D721Med (cell line): ENCODE measurements around the gene LAMA5.

Experiments used
- DNase-seq: peaks from one replicate; pipeline ENCODE4 v3.0.0; 2011; ENCODE audit warnings: low spot score; ENCODE audit not compliant: insufficient read length
- FAIRE-seq: peaks from 2 replicates; lab custom pipeline; 2011; peaks lifted over from hg19 to GRCh38; lab: Jason Lieb, UNC
- TF ChIP-seq, protein P1 (sequence below): IDR thresholded peaks from 2 replicates; pipeline ENCODE4 v1.5.1; 2012; ENCODE audit warnings: mild to moderate bottlenecking, control low read depth; ENCODE audit not compliant: insufficient read depth; ENCODE audit errors: missing control alignments

LAMA5 gene

DNA sequence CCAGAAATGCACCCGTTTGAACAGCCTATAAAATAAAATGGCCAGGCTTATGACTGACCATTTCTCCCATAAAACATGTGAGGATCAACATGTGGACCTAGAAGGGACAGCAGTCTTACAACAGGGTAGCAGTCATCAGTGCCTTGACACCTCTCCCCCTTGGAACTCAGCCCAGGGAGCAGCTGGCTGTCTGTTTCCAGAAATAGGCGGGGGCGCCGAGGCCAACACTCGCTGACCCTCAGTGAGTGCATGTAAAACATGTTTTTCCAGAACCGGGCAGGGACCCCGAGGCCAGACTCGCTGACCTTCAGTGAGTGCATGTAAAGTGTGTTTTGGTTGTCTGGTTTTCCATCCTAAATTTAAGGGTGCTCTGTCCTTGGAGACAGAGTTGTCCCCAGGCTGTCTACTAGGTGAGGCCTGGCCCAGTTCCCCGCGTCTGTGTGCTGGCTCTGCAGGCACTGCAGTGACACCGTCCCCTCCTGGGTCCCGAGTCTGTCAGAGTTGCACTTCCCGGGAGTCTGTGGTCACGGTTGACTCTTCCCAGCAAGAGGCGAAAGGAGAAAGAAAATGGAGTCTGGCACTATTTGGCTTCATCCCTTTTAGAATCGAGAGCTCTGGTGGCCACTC is 84.1 kb downstream of the LAMA5 start:
- FAIRE-seq: no peak
- TF ChIP-seq, protein P1, sequence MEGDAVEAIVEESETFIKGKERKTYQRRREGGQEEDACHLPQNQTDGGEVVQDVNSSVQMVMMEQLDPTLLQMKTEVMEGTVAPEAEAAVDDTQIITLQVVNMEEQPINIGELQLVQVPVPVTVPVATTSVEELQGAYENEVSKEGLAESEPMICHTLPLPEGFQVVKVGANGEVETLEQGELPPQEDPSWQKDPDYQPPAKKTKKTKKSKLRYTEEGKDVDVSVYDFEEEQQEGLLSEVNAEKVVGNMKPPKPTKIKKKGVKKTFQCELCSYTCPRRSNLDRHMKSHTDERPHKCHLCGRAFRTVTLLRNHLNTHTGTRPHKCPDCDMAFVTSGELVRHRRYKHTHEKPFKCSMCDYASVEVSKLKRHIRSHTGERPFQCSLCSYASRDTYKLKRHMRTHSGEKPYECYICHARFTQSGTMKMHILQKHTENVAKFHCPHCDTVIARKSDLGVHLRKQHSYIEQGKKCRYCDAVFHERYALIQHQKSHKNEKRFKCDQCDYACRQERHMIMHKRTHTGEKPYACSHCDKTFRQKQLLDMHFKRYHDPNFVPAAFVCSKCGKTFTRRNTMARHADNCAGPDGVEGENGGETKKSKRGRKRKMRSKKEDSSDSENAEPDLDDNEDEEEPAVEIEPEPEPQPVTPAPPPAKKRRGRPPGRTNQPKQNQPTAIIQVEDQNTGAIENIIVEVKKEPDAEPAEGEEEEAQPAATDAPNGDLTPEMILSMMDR: no peak
- DNase-seq: no peak

DNA sequence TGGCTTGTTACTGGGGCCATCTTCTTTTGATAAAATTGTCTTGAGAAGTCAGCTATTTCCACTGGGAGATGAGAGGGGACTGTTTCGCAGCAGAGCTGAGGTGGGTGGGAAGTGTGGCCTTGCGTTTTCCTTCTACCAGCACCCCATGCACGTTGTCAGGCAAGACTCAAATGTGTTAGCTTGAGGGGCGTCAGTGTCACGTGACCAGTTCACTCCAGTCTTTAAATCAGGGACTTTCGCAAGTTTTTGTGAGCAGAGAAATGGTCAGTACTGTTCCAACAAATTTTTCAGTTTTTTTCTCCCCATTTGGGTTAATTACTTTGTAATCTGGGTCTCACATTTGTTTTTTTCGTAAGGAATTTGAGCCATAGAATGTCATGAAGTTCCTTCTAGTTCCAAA is 85.0 kb downstream of the LAMA5 start:
- FAIRE-seq: no peak
- DNase-seq: no peak
- TF ChIP-seq, protein P1: no peak

DNA sequence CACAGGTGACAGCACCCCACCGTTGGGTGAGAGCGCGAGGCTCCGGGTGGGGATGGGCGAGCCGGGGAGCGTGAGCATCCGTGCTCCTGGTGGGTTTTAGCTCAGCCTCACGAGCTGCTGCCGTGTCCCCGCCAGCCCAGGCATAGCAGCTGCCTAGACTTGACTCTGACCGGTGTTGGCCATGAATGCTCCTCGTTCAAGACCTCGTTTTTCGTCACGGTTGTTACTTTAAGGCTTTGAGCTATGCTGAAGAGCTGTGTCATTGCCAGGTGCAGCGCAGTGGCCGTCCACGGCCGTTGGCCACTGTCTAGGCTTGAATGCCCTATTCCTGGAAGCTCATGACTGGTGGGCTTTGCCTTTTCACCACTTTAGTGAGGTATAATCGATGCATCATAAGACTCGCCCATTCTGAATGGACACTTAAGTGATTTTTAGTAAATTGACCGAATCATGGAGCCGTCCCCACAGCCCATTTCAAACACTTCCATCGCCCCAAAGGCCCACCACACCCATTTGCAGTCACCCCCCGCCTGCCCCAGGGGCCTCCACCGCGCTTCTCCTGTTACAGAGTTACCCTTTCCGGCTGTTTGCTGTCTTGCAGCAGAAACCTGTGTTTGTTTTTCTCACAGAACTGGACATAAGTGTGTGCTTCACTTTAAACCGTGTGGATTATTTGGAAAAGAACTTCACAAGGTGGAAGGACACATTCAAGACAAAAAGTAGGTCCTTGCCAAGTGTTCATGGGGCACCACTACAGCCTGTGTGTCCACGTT is 85.8 kb downstream of the LAMA5 start:
- TF ChIP-seq, protein P1: no peak
- no peak for FAIRE-seq
- DNase-seq: no peak

DNA sequence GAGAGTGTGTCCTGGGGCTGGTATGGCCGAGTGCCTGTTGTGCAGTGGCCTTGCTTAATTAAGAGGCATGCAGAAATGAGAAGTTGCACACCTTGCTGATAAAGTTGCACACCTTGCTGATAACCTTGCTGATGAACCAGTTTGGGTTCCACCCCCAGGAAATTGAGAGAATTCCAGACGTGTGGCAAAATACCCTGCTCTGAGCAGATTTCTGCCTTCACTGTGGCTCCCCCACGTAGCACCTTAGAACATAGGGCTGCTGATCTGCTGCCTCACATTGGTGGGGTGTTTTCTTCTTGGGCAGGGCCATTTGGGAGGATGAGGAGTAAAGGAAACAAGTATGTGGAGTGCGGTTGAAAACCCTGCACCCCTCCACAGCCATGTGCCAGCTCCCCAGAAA is 86.8 kb downstream of the LAMA5 start:
- DNase-seq (no peak), FAIRE-seq (no peak)
- TF ChIP-seq, protein P1: no peak

DNA sequence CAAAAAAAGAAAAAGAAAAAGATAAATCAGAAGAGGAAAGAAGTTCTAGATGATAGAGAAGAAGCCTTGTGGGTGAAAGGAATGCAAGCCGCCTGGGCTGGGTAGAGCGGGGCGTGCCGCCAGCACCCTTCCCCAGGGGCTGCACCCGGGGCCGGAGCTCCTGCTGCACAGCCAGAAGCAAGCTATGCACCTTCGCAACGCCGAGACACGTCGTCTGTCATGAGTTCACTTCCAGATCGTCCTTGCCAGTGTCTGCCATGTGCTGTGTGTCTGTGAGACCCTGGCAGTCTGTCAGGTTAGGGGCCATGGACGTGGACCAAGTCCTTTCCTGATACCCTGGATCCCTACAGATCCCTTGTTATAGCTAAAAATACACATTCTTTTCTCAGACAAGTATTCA is 89.9 kb downstream of the LAMA5 start:
- no peak for FAIRE-seq
- TF ChIP-seq, protein P1: no peak
- no peak for DNase-seq

DNA sequence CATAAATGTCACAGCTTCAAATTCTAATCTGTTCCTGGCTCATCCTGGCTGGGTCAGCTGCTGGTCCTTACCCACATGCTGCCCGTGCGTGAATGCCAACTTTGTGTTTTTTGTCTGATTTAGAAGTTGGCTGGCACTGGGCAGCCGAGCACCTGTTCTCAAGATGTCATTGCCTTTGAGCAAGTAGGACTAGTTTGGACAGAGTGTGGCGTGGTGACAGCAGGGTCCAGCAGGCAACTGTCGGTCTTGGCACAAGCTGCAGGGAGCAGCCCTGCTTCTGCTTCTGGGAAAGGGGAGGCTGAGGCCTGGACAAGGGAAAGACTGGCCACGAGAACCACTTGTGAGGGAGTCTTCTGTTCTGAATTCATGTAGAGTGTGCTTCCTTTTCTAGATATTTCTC is 90.7 kb downstream of the LAMA5 start:
- no peak for FAIRE-seq
- TF ChIP-seq, protein P1: no peak

DNA sequence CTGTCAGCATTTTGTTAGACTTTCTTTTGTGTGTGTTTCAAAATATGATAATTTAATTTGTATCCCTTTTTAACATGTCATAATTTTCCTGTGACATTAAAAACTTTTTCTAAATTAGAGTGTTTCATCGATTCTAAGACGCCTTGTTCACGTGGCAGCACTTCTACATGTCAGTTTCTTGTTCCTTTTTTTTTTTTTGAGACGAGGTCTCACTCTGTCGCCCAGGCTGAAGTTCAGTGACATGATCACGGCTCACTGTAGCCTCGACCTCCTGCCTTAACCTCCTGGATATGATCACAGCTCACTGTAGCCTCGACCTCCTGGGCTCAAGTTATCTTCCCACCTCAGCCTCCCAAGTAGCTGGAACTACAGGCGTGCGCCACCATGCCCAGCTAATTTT is 91.9 kb downstream of the LAMA5 start:
- DNase-seq (no peak), FAIRE-seq (no peak)
- TF ChIP-seq, protein P1: no peak

More for the DNA sequence above, 90.7 kb downstream of the LAMA5 start:
- DNase-seq: no peak
